Trophoblast cell (in vitro differentiated cells and primary cell): ENCODE data around the gene BRK1. TPM values are rescaled to one million over a fixed set of nuclear protein-coding genes. Genes with fewer than 3 reads are reported as not detected.
A peak's percentile ranks its signal among the peaks of the same experiment; 100 is the strongest.
"Not testable (repeated sequence)": the region's sequence is repeated elsewhere in the genome, so short reads cannot be mapped to it uniquely, and the experiment has no call there.

Experiments used
- DNase-seq, 2 donors: peaks; one replicate each; pipeline ENCODE4 v3.0.0-alpha.2; 2016
- H2AFZ ChIP-seq: 2 replicates; pipeline ENCODE4 v1.6.1; 2013; ENCODE audit warnings: low read length, moderate library complexity, mild to moderate bottlenecking; ENCODE audit not compliant: insufficient read depth, poor library complexity
- H2AK5ac ChIP-seq: 2 replicates; pipeline ENCODE4 v1.6.1; 2013; ENCODE audit warnings: mild to moderate bottlenecking, low read length
- H2BK120ac ChIP-seq: 2 replicates; pipeline ENCODE4 v1.6.1; 2013; ENCODE audit warnings: low read length, mild to moderate bottlenecking, moderate library complexity; ENCODE audit not compliant: insufficient read depth, poor library complexity
- H2BK12ac ChIP-seq: 2 replicates; pipeline ENCODE4 v1.6.1; 2013; ENCODE audit warnings: mild to moderate bottlenecking, low read length, moderate library complexity
- H2BK5ac ChIP-seq: 2 replicates; pipeline ENCODE4 v1.6.1; 2013; ENCODE audit warnings: low read length, low read depth, moderate library complexity, mild to moderate bottlenecking; ENCODE audit not compliant: poor library complexity
- H3K14ac ChIP-seq: 2 replicates; pipeline ENCODE4 v1.6.1; 2013; ENCODE audit warnings: mild to moderate bottlenecking, low read length
- H3K18ac ChIP-seq: 2 replicates; pipeline ENCODE4 v1.6.1; 2013; ENCODE audit warnings: mild to moderate bottlenecking, low read length
- H3K23ac ChIP-seq: 2 replicates; pipeline ENCODE4 v1.6.1; 2013; ENCODE audit warnings: low read length
- H3K27ac ChIP-seq: 2 replicates; pipeline ENCODE4 v1.5.1; 2013; ENCODE audit warnings: low read depth, mild to moderate bottlenecking, inconsistent platforms, low read length, moderate library complexity
- H3K27me3 ChIP-seq: 2 replicates; pipeline ENCODE4 v1.6.1; 2013; ENCODE audit warnings: inconsistent platforms, mild to moderate bottlenecking, low read length, moderate library complexity; ENCODE audit not compliant: insufficient read depth
- H3K36me3 ChIP-seq, 2 experiments: 1 replicate in 1 of 2; 2 replicates in 1 of 2; pipeline ENCODE4 v1.6.1; 2013; ENCODE audit warnings: low read length in 2 of 2, mild to moderate bottlenecking in 2 of 2, moderate library complexity in 1 of 2; ENCODE audit not compliant: insufficient read depth in 2 of 2, control insufficient read depth in 1 of 2
- H3K4ac ChIP-seq: 2 replicates; pipeline ENCODE4 v1.6.1; 2013; ENCODE audit warnings: low read depth, mild to moderate bottlenecking, low read length, moderate library complexity
- H3K4me1 ChIP-seq, 2 experiments: 1 replicate in 1 of 2; 2 replicates in 1 of 2; pipeline ENCODE4 v1.6.1; 2013; ENCODE audit warnings: low read length in 2 of 2, mild to moderate bottlenecking in 2 of 2, moderate library complexity in 1 of 2; ENCODE audit not compliant: insufficient read depth in 2 of 2, control insufficient read depth in 1 of 2
- H3K4me2 ChIP-seq: 2 replicates; pipeline ENCODE4 v1.6.1; 2013; ENCODE audit warnings: inconsistent platforms, mild to moderate bottlenecking, low read length, moderate library complexity
- H3K4me3 ChIP-seq: 2 replicates; pipeline ENCODE4 v1.5.1; 2013; ENCODE audit warnings: mild to moderate bottlenecking, low read depth, low read length, inconsistent platforms
- H3K79me1 ChIP-seq: one replicate; pipeline ENCODE4 v1.6.1; 2013; ENCODE audit warnings: low read length
- H3K79me2 ChIP-seq: 2 replicates; pipeline ENCODE4 v1.6.1; 2013; ENCODE audit warnings: low read length, mild to moderate bottlenecking; ENCODE audit not compliant: control insufficient read depth, insufficient read depth, poor library complexity
- H3K9ac ChIP-seq: 2 replicates; pipeline ENCODE4 v1.6.1; 2013; ENCODE audit warnings: mild to moderate bottlenecking, low read length
- H3K9me3 ChIP-seq: 2 replicates; pipeline ENCODE4 v1.6.1; 2013; ENCODE audit warnings: low read depth, mild to moderate bottlenecking, control low read depth, inconsistent platforms, low read length; ENCODE audit not compliant: insufficient read depth
- H4K12ac ChIP-seq: 2 replicates; pipeline ENCODE4 v1.6.1; 2013; ENCODE audit warnings: low read depth, mild to moderate bottlenecking, low read length, moderate library complexity
- H4K8ac ChIP-seq: 2 replicates; pipeline ENCODE4 v1.6.1; 2013; ENCODE audit warnings: low read depth, mild to moderate bottlenecking, low read length, moderate library complexity
- H4K91ac ChIP-seq: one replicate; pipeline ENCODE4 v1.6.1; 2013; ENCODE audit warnings: low read depth, mild to moderate bottlenecking, low read length, moderate library complexity
- WGBS: extraction: QIAGEN DNeasy Blood & Tissue Kit; methylation state at CpG from one replicate; pipeline ENCODE4 v1.1.7; 2013; ENCODE audit warnings: missing lambda C conversion rate; ENCODE audit not compliant: insufficient read length, insufficient coverage; ENCODE audit errors: extremely low coverage; 5-methylcytosine and 5-hydroxymethylcytosine counted together
- polyA plus RNA-seq: library from polyadenylated mRNA; stranded (reverse); fragments of 200-250 nt; gene quantifications from 2 replicates; pipeline ENCODE4 v1.2.3, GENCODE V29; 2013

Gene BRK1
- 143 and 145 TPM in 2 replicates for polyA plus RNA-seq

DNA sequence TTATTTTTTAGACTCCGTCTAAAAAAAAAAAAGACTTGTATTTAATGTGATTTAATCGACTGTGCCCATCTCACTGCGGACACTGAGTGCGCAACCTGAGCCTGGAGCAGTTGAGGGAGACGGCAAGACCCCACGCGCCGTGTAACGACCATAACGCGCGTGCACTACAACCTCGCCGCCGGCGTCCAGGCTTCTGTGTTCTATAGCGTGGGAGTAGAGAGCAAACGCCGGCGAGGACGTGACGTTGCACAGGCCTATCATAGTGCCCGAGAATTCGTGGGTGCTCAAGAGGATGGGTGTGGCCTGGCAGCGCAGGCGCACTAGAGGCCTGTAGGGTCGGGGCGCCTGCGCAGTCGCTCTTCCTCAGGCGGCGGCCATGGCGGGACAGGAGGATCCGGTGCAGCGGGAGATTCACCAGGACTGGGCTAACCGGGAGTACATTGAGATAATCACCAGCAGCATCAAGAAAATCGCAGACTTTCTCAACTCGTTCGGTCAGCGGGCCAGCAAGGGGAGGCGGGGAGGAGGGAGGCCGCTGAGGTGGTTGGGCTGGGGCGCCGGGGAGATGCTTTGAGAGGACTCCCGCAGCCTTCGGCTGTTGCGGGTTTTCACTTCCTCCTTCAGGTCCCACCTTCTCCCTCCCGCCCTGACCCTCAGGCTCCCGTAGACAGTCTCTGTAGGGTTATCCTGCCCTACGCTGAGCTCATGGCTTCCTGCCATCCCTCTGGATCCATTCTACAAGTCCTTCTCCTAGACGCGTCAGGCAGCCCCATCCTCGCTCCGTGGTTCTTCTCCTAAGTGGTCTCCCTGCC, at the start of gene BRK1:
Gene BRK1, plus strand, starts transcription at position 350 of the 812 bp plus-strand sequence. Its CDS starts 27 bp downstream, at position 377.
- no peaks in the 10 kb centered on the region for H3K9me3 ChIP-seq
- H2BK120ac ChIP-seq, result peak within 1 kb of the TSS; percentile 68
- H3K9ac ChIP-seq, result peak within 1 kb of the TSS; percentile 92
- no peak within 1 kb of the TSS for H3K27ac ChIP-seq
- H3K4ac ChIP-seq, result peak within 1 kb of the TSS; percentile 90
- WGBS, result no CpG with 5 or more reads among the region's 54 CpGs
- H4K91ac ChIP-seq, result peak within 1 kb of the TSS; percentile 75
- no peak within 1 kb of the TSS for H2BK5ac ChIP-seq
- no peak within 1 kb of the TSS for H3K23ac ChIP-seq
- peak; percentile 95 to 98 for DNase-seq
- peak within 1 kb of the TSS; percentile 4 for H2AK5ac ChIP-seq
- H2AFZ ChIP-seq, result peak within 1 kb of the TSS; percentile 97
- peaks cover 0 to 6% of the 10 kb centered on the region in 2 experiments for H3K4me1 ChIP-seq
- H3K36me3 ChIP-seq, result peaks cover 2 to 3% of the 10 kb centered on the region in 2 experiments
- H3K18ac ChIP-seq, result peak within 1 kb of the TSS; percentile 91
- H3K4me2 ChIP-seq, result peak within 1 kb of the TSS; percentile 80
- peaks cover 5% of the 10 kb centered on the region for H3K79me1 ChIP-seq
- peaks cover 8% of the 10 kb centered on the region for H3K79me2 ChIP-seq
- H2BK12ac ChIP-seq, result no peak within 1 kb of the TSS
- H3K27me3 ChIP-seq, result no peaks in the 10 kb centered on the region
- peak within 1 kb of the TSS; percentile 97 for H4K8ac ChIP-seq
- H3K4me3 ChIP-seq, result peak within 1 kb of the TSS; percentile 92
- H3K14ac ChIP-seq, result peak within 1 kb of the TSS; percentile 96
- H4K12ac ChIP-seq, result peak within 1 kb of the TSS; percentile 98

DNA sequence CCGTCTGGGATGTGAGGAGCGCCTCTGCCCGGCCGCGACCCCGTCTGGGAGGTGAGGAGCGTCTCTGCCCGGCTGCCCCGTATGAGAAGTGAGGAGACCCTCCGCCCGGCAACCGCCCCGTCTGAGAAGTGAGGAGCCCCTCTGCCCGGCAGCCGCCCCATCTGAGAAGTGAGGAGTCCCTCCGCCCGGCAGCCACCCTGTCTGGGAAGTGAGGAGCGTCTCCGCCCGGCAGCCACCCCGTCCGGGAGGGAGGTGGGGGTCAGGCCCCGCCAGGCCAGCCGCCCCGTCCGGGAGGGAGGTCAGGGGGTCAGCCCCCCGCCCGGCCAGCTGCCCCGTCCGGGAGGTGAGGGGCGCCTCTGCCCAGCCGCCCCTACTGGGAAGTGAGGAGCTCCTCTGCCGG, 45.4 kb upstream of the BRK1 start:
- not testable (repeated sequence) for H4K91ac ChIP-seq, H2BK5ac ChIP-seq, H3K79me1 ChIP-seq, H3K4ac ChIP-seq, H3K79me2 ChIP-seq, H4K8ac ChIP-seq, H2AFZ ChIP-seq, H3K18ac ChIP-seq, H3K4me2 ChIP-seq, H2AK5ac ChIP-seq, H3K9me3 ChIP-seq, H3K14ac ChIP-seq, H4K12ac ChIP-seq, H3K27me3 ChIP-seq, H3K4me1 ChIP-seq, H3K4me3 ChIP-seq, H3K9ac ChIP-seq, H2BK12ac ChIP-seq, H2BK120ac ChIP-seq, DNase-seq, H3K27ac ChIP-seq, H3K23ac ChIP-seq
- peaks cover 8 to 13% of the 10 kb centered on the region in 2 experiments for H3K36me3 ChIP-seq
- WGBS, result no CpG with 5 or more reads among the region's 33 CpGs

DNA sequence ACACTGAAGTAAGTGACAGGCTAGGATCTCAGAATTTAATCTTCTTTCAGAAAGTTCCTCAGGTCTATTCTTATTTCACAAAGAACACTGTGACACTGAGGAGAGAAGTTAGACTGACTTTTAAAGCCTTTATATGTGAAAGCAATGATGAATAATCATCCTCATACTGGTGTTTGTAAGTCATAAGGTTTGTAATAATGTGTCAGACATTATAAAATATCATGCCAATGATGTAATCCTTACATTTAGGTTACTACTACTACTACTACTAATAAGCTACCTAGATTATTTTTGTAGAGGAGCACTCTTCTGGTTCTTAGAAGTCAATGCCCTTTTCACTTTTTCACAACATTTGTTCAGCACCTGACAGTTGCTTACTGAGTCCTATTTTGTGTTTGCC, 40.8 kb upstream of the BRK1 start:
- Histone ChIP-seq H2BK12ac (no peak overlapping the region), H4K8ac (no peak overlapping the region), H3K23ac (no peak overlapping the region), H3K36me3 (peaks cover 15 to 24% of the 10 kb centered on the region in 2 experiments), H3K27me3 (no peaks in the 10 kb centered on the region), H3K4me1 (no peaks in the 10 kb centered on the region), H4K91ac (no peak overlapping the region), H4K12ac (no peak overlapping the region), H3K4ac (no peak overlapping the region), H3K79me1 (no peaks in the 10 kb centered on the region), H2AFZ (no peak overlapping the region), H3K18ac (no peak overlapping the region), H3K9ac (no peak overlapping the region), H3K4me2 (no peak overlapping the region), H2BK120ac (no peak overlapping the region), H3K79me2 (no peaks in the 10 kb centered on the region), H2BK5ac (no peak overlapping the region), H3K14ac (no peak overlapping the region), H3K4me3 (no peak overlapping the region), H3K9me3 (no peaks in the 10 kb centered on the region), H2AK5ac (no peak overlapping the region), H3K27ac (no peak overlapping the region)
- DNase-seq, result no peak

DNA sequence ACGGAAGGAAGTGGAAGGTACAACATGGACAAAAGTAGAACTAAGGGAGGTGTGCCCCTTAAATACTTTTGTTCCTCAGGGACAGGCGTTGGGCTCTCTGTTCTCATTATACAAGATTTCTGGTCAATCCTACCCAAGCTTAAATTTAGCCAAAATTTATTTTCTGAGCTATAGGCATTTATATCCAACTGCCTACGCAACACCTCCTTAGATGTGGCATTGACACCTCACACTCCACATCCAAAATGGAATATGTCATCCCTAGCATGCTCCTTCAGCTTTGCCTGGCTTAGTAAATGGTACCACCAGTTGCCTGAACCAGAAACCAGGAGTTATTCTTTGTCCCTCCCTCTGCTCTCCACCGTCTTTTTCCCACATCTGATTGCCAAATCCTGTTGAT, 33.6 kb upstream of the BRK1 start:
- Histone ChIP-seq H3K79me1 (peaks cover 4% of the 10 kb centered on the region), H3K27me3 (no peaks in the 10 kb centered on the region), H3K79me2 (peaks cover 2% of the 10 kb centered on the region), H3K9ac (no peak overlapping the region), H4K91ac (no peak overlapping the region), H3K9me3 (no peaks in the 10 kb centered on the region), H3K27ac (no peak overlapping the region), H3K4ac (no peak overlapping the region), H2AFZ (no peak overlapping the region), H2BK5ac (no peak overlapping the region), H4K12ac (no peak overlapping the region), H3K4me1 (peaks cover 5 to 8% of the 10 kb centered on the region in 2 experiments), H3K14ac (no peak overlapping the region), H2BK12ac (no peak overlapping the region), H3K36me3 (peaks cover 17 to 36% of the 10 kb centered on the region in 2 experiments), H3K4me3 (no peak overlapping the region), H3K4me2 (no peak overlapping the region), H3K23ac (no peak overlapping the region), H3K18ac (no peak overlapping the region), H4K8ac (no peak overlapping the region), H2BK120ac (no peak overlapping the region), H2AK5ac (no peak overlapping the region)
- no CpG with 5 or more reads among the region's 4 CpGs for WGBS
- DNase-seq, result no peak
